Right lobe of liver (tissue), 6 donors: ENCODE results near the gene PLXNA4. TPM values are rescaled to one million over a fixed set of nuclear protein-coding genes. Genes with fewer than 3 reads are reported as not detected.
A peak's percentile ranks its signal among the peaks of the same experiment; 100 is the strongest.

ENCODE experiments used
- ATAC-seq, 4 donors: fragments of 200-7000 bp; cut with Tn5 transposase; one replicate each; pipeline ENCODE4 v1.9.1; 2020; ENCODE audit warnings: mild to moderate bottlenecking in 4 of 4, moderate library complexity in 4 of 4
- DNase-seq, 3 donors: peaks; one replicate each; pipeline ENCODE4 v3.0.0-alpha.2; 2020
- H3K27ac ChIP-seq, 3 donors: fragments of 200-600 bp; one replicate each; pipeline ENCODE4 v1.8.0; 2022
- H3K27me3 ChIP-seq, 2 donors: fragments of 200-600 bp; one replicate each; pipeline ENCODE4 v1.8.0; 2022
- H3K36me3 ChIP-seq, 4 donors: fragments of 200-600 bp; sonication (generic) in 1 of 4; one replicate each; pipeline versions ENCODE4 v1.5.1 to v1.8.0; 2017 to 2022; ENCODE audit warnings: control low read depth in 1 of 4
- H3K4me1 ChIP-seq, 4 donors: fragments of 200-600 bp; sonication (generic) in 1 of 4; one replicate each; pipeline versions ENCODE4 v1.5.1 to v1.8.0; 2017 to 2022; ENCODE audit warnings: control low read depth in 1 of 4
- H3K4me3 ChIP-seq, 3 donors: fragments of 200-600 bp; one replicate each; pipeline ENCODE4 v1.8.0; 2022
- H3K9me3 ChIP-seq, 4 donors: fragments of 200-600 bp; sonication (generic) in 1 of 4; one replicate each; pipeline versions ENCODE4 v1.5.1 to v1.8.0; 2017 to 2022; ENCODE audit warnings: control low read depth in 1 of 4
- CTCF ChIP-seq, 4 donors: fragments of 200-600 bp in 3 of 4; fragments of 450-650 bp in 1 of 4; IDR thresholded peaks; one replicate each; pipeline versions ENCODE4 v1.5.1 to v1.8.0; 2016 to 2022; ENCODE audit warnings: antibody characterized with exemption in 4 of 4, mild to moderate bottlenecking in 2 of 4
- POLR2A ChIP-seq: fragments of 450-650 bp; IDR thresholded peaks from one replicate; pipeline ENCODE4 v1.6.1; 2017; ENCODE audit warnings: antibody characterized with exemption, mild to moderate bottlenecking
- WGBS: methylation state at CpG from one replicate; pipeline ENCODE4 v1.1.6; 2018; ENCODE audit warnings: low coverage, low lambda C conversion rate; ENCODE audit not compliant: insufficient coverage; ENCODE audit errors: missing lambda C conversion rate; 5-methylcytosine and 5-hydroxymethylcytosine counted together
- intact Hi-C, 2 donors: fragments of 100-400 bp; cut with DNase I; formaldehyde crosslinking; loops; one replicate each; pipeline versions ENCODE4 v1.11.2 to v1.14.1; 2022
- total RNA-seq, 6 experiments: library from RNA; depleted of rRNA in 2 of 6; stranded (reverse); fragments of >200 nt in 2 of 6; fragmentation: NEBNext Ultra II Directional in 3 of 6; extraction: Animal tissue kit (Norgen Biotek cat#: 25700) in 3 of 6; gene quantifications; one replicate each; pipeline versions ENCODE4 v1.1.0 to v1.2.4, GENCODE V29; 2016 to 2023
- donor health status: DM: no; HTN: yes; CAD: no.
- donor health status: DM: no; HTN: no; CAD: no.
- donor health status: DM: no; HTN: no; CAD: no.
- donor health status: DM: no; HTN: yes; CAD: no.
- donor health status: DM: no; HTN: yes; CAD: no.

Gene PLXNA4
- total RNA-seq, 6 experiments from 2014 or later = 0.17 to 0.90 (median 0.30) TPM

- peaks cover 0 to 6% (median 0%) of the 10 kb centered on the region in 4 donors for H3K4me1 ChIP-seq
- H3K4me3 ChIP-seq = no peak overlapping the region
- H3K36me3 ChIP-seq = no peaks in the 10 kb centered on the region
- 84% methylated on average over 4 of the region's 4 CpGs for WGBS
- ATAC-seq (no peak), DNase-seq (no peak)
- TF ChIP-seq POLR2A (no peak), CTCF (IDR thresholded peaks at IDR 0.05) (no peak)
- H3K9me3 ChIP-seq = no peaks in the 10 kb centered on the region
- no peaks in the 10 kb centered on the region for H3K27me3 ChIP-seq
- no peak overlapping the region for H3K27ac ChIP-seq
- intact Hi-C loops = no loop called here
These were observed 146.0 kb downstream of the PLXNA4 start for GRCh38 chr7:132430041-132430855.

GRCh38 chr7:132429181-132429580 lies 147.1 kb downstream of the PLXNA4 start:
- 85% methylated on average over 1 of the region's 1 CpG for WGBS

DNA sequence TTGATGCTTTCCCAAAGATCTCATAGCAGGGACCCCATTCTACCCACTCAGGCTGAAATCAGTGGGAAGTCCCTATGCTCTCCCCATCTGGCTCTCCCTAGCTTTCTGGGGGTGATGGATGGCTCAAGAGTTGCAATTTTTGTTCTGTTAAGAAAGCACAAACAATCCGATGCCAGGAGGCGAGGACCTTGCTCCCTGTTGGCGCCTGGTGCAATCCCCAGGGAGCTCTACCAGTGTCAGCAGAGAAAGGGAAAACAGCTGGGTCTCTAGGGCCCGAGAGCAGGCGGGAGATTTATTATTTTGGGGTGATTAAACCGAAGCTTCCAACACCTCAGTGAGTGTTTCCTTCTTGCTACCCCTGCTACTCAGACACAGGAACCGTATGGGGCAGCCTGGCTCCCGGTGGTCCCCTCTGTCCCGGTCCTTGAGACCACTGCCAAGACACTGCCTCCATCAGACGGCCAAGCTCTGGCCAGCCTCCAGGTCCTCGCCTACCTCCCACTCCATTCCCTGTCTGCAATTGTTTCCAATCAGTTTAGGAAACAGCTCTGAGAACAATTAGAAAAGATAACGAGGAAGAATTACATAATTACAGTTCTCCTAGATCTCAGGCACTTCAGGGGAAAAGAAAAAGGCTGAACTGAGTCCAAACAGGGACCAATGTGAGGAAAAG lies 147.9 kb downstream of the PLXNA4 start:
- no peaks in the 10 kb centered on the region for H3K36me3 ChIP-seq
- no peaks in the 10 kb centered on the region for H3K9me3 ChIP-seq
- peak overlapping the region in 1 of 3 donors; percentile 20 for H3K27ac ChIP-seq
- WGBS = 45% methylated on average over 11 of the region's 12 CpGs
- DNase-seq = peak; percentile 51 to 74 (median 69)
- H3K27me3 ChIP-seq = no peaks in the 10 kb centered on the region
- no peak overlapping the region for H3K4me3 ChIP-seq
- TF ChIP-seq CTCF (IDR thresholded peaks at IDR 0.05) = no peak
- no peak for TF ChIP-seq POLR2A
- peaks cover 0 to 14% (median 5%) of the 10 kb centered on the region in 4 donors for H3K4me1 ChIP-seq
- peak; percentile 79 to 84 (median 84) for ATAC-seq
- intact Hi-C loops = no loop called here

More at GRCh38 chr7:132429181-132429580, 147.1 kb downstream of the PLXNA4 start:
- DNase-seq (no peak), ATAC-seq (no peak)
- Histone ChIP-seq H3K9me3 (no peaks in the 10 kb centered on the region), H3K27me3 (no peaks in the 10 kb centered on the region), H3K4me1 (peaks cover 0 to 8% (median 3%) of the 10 kb centered on the region in 4 donors), H3K36me3 (no peaks in the 10 kb centered on the region), H3K27ac (no peak overlapping the region), H3K4me3 (no peak overlapping the region)
- TF ChIP-seq POLR2A = no peak
- TF ChIP-seq CTCF (IDR thresholded peaks at IDR 0.05) = no peak
- intact Hi-C loops = no loop called here

DNA sequence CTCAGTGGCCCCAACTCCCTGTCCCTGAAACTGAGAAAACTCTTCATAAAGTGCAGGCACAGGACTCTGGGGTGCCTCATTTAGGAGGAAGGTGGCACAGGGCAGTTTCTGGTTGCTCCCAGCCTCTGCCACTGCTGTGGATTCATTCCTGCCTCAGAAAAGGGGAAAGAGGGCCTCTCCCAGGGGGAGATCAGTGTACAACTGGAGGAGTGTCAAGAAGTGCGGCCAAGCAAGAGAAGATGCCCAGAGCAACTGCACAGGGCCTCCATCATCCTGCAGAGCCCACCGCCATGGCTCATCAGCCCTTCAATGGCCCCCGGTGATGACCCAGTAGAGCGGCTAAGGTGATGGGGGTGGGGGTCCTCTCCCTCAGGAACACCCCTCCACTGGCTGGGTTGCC lies 150.3 kb downstream of the PLXNA4 start:
- intact Hi-C loops = no loop called here
- no CpG with 5 or more reads among the region's 4 CpGs for WGBS
- H3K36me3 ChIP-seq = no peaks in the 10 kb centered on the region
- ATAC-seq (no peak), DNase-seq (no peak)
- no peak overlapping the region for H3K27ac ChIP-seq
- no peaks in the 10 kb centered on the region for H3K9me3 ChIP-seq
- no peak overlapping the region for H3K4me3 ChIP-seq
- TF ChIP-seq CTCF (IDR thresholded peaks at IDR 0.05) (no peak), POLR2A (no peak)
- H3K4me1 ChIP-seq = peaks cover 0 to 14% (median 5%) of the 10 kb centered on the region in 4 donors
- no peaks in the 10 kb centered on the region for H3K27me3 ChIP-seq
